OCI-LY7 (cell line): ENCODE results near the gene VWA8. TPM values are rescaled to one million over a fixed set of nuclear protein-coding genes. Genes with fewer than 3 reads are reported as not detected.

Experiments
- BruUV-seq: library from RNA; stranded (reverse); fragments of 400-500 nt; replicated peaks from 2 replicates; lab custom pipeline; 2021; lab: Mats Ljungman, UMichigan
- CTCF ChIA-PET: fragments of 300-600 bp; sonication (Branson Sonifier 250); formaldehyde crosslinking; loops from one replicate; lab custom pipeline; 2022; ENCODE audit warnings: antibody characterized with exemption; ENCODE audit not compliant: unreplicated experiment; lab: Charles Lee
- POLR2A ChIA-PET: fragments of 300-600 bp; sonication (Branson Sonifier 250); formaldehyde crosslinking; loops from one replicate; lab custom pipeline; 2022; ENCODE audit warnings: antibody characterized with exemption; lab: Charles Lee
- DNase-seq: peaks from one replicate; pipeline ENCODE4 v3.0.0-alpha.2; 2015; ENCODE audit warnings: low spot score
- H2AFZ ChIP-seq: fragments of 200-600 bp; sonication (generic), shearing (Covaris generic); 2 replicates; pipeline ENCODE4 v1.6.1; 2014; ENCODE audit warnings: mild to moderate bottlenecking, antibody characterized with exemption, low read length, moderate library complexity
- H3K27ac ChIP-seq: fragments of 200-600 bp; sonication (generic); 2 replicates; pipeline ENCODE4 v1.5.1; 2014; ENCODE audit warnings: mixed run types, low read depth, mild to moderate bottlenecking, moderate library complexity, low read length, inconsistent platforms; ENCODE audit not compliant: poor library complexity, severe bottlenecking
- H3K36me3 ChIP-seq: fragments of 200-600 bp; sonication (generic); 2 replicates; pipeline ENCODE4 v1.6.1; 2014; ENCODE audit warnings: mild to moderate bottlenecking, antibody characterized with exemption, low read length, moderate library complexity, mixed read lengths; ENCODE audit not compliant: insufficient read depth
- H3K4me1 ChIP-seq: fragments of 200-600 bp; sonication (generic); 2 replicates; pipeline ENCODE4 v1.5.1; 2014; ENCODE audit warnings: mild to moderate bottlenecking, low read length; ENCODE audit not compliant: insufficient read depth, poor library complexity, severe bottlenecking
- H3K4me2 ChIP-seq: fragments of 200-600 bp; sonication (generic); 2 replicates; pipeline ENCODE4 v1.6.1; 2014; ENCODE audit warnings: mild to moderate bottlenecking, low read length
- H3K4me3 ChIP-seq: fragments of 200-600 bp; sonication (generic); 2 replicates; pipeline ENCODE4 v1.5.1; 2014; ENCODE audit warnings: mild to moderate bottlenecking, low read depth, low read length; ENCODE audit not compliant: poor library complexity, severe bottlenecking
- H3K79me2 ChIP-seq: fragments of 200-600 bp; sonication (generic); 2 replicates; pipeline ENCODE4 v1.6.1; 2016; ENCODE audit warnings: low read depth, mild to moderate bottlenecking, low read length, moderate library complexity, mixed read lengths; ENCODE audit not compliant: insufficient read depth
- H3K9me2 ChIP-seq: fragments of 200-600 bp; sonication (generic); 2 replicates; pipeline ENCODE4 v1.6.1; 2016; ENCODE audit warnings: mild to moderate bottlenecking, low read length, mixed read lengths; ENCODE audit not compliant: insufficient read depth
- H3K9me3 ChIP-seq: fragments of 200-600 bp; sonication (generic); 2 replicates; pipeline ENCODE4 v1.6.1; 2014; ENCODE audit warnings: mild to moderate bottlenecking, mixed run types, low read length, mixed read lengths
- H4K20me1 ChIP-seq: fragments of 200-600 bp; sonication (generic); 2 replicates; pipeline ENCODE4 v1.6.1; 2014; ENCODE audit warnings: mild to moderate bottlenecking, antibody characterized with exemption, low read length, moderate library complexity, mixed read lengths; ENCODE audit not compliant: insufficient read depth
- CTCF ChIP-seq: fragments of 200-600 bp; sonication (generic); conservative IDR thresholded peaks from 2 replicates; pipeline ENCODE4 v1.5.1; 2014; ENCODE audit warnings: mild to moderate bottlenecking, antibody characterized with exemption, low read length, moderate library complexity, mixed read lengths
- EZH2phosphoT487 ChIP-seq: fragments of 200-600 bp; sonication (generic); IDR thresholded peaks from 2 replicates; pipeline ENCODE4 v1.6.1; 2018; ENCODE audit warnings: low read depth, borderline replicate concordance, mild to moderate bottlenecking, mixed run types, antibody characterized with exemption, low read length, moderate library complexity, mixed read lengths
- intact Hi-C: fragments of 100-400 bp; cut with micrococcal nuclease; formaldehyde crosslinking; loops from one replicate; pipeline ENCODE4 v1.10.0; 2022; ENCODE audit not compliant: unreplicated experiment
- total RNA-seq, 2 experiments: library from RNA; depleted of rRNA in 1 of 2; stranded (reverse); fragments of >200 nt in 1 of 2; shearing (Covaris generic) in 1 of 2; gene quantifications; 2 replicates each; pipeline ENCODE4 v1.2.3, GENCODE V29; 2014 to 2022

Gene VWA8
- total RNA-seq, 2 experiments from 2014 or later = 26.4 to 31.5 TPM

DNA sequence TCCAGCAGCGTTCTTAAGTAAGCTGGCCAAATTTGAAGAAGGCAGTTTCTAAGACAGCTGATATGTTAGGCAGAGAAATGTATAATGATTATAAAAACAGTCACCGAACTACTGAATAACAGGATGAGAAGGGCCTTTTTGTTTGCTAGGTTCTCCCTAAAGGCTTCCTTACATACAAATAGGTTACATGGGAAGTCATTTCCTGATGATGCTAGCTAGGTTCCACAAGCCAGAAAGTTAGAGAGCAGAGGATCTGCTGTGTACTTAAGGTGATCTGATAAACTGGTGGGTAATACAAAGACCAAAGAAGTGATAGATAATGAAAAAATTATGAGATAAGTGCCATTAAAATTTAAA, 139.7 kb downstream of the VWA8 start:
- Histone ChIP-seq H3K79me2 (no peaks in the 10 kb centered on the region), H3K9me3 (no peaks in the 10 kb centered on the region), H2AFZ (no peak overlapping the region), H3K4me3 (no peak overlapping the region), H3K4me1 (no peaks in the 10 kb centered on the region), H3K27ac (no peak overlapping the region), H3K36me3 (peaks cover 35% of the 10 kb centered on the region), H3K4me2 (no peak overlapping the region), H4K20me1 (no peaks in the 10 kb centered on the region), H3K9me2 (no peaks in the 10 kb centered on the region)
- CTCF ChIA-PET = no interaction called here
- POLR2A ChIA-PET = interaction anchor here (0.7 kb wide), 1 partner anchor 160 kb away, joined by 3 read pairs; no protein-coding TSS in a partner anchor
- intact Hi-C loops = no loop called here
- no TSS peak for BruUV-seq
- no peak for DNase-seq
- TF ChIP-seq EZH2phosphoT487 (no peak), CTCF (no peak)

GRCh38 chr13:41820581-41821237, 140.2 kb downstream of the VWA8 start:
- ChIA-PET POLR2A (interaction anchor here (0.6 to 0.7 kb wide), 2 partner anchors 43 to 159 kb away, joined by 3 read pairs; no protein-coding TSS in a partner anchor), CTCF (no interaction called here)
- BruUV-seq = no TSS peak
- H3K4me2 ChIP-seq = no peak overlapping the region
- H3K27ac ChIP-seq = no peak overlapping the region
- H2AFZ ChIP-seq = no peak overlapping the region
- no peaks in the 10 kb centered on the region for H3K9me2 ChIP-seq
- H3K9me3 ChIP-seq = no peaks in the 10 kb centered on the region
- no peak overlapping the region for H3K4me3 ChIP-seq
- no peaks in the 10 kb centered on the region for H3K79me2 ChIP-seq
- H3K4me1 ChIP-seq = no peaks in the 10 kb centered on the region
- DNase-seq = no peak
- no peaks in the 10 kb centered on the region for H4K20me1 ChIP-seq
- peaks cover 38% of the 10 kb centered on the region for H3K36me3 ChIP-seq
- TF ChIP-seq CTCF (no peak), EZH2phosphoT487 (no peak)
- intact Hi-C loops = no loop called here

DNA sequence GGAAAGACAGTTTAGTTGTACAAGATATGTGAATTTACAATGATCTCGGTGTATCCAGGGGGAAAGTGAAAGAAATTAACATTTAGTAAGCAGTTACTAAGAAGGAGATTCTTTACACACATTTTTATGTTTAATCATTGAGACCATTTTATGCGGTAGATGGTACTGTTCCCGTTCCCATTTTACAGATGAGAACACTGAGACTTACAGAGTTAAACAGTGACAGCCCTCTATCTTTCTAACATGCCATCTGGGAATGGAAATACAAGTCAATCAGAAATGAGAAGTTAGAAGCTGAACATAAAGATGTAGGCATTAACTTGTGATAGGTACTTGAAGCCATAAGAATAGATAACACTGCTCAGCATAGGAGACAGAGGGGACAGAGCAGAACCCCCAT, 144.9 kb downstream of the VWA8 start:
- Histone ChIP-seq H3K79me2 (no peaks in the 10 kb centered on the region), H3K4me1 (peaks cover 13% of the 10 kb centered on the region), H3K4me3 (no peak overlapping the region), H3K9me3 (no peaks in the 10 kb centered on the region), H3K36me3 (peaks cover 40% of the 10 kb centered on the region), H2AFZ (no peak overlapping the region), H3K27ac (no peak overlapping the region), H3K9me2 (no peaks in the 10 kb centered on the region), H3K4me2 (no peak overlapping the region), H4K20me1 (no peaks in the 10 kb centered on the region)
- BruUV-seq = no TSS peak
- CTCF ChIA-PET = no interaction called here
- TF ChIP-seq EZH2phosphoT487 = no peak
- TF ChIP-seq CTCF = no peak
- POLR2A ChIA-PET = interaction anchor here (1.2 kb wide), 1 partner anchor 14 kb away, joined by 3 read pairs; no protein-coding TSS in a partner anchor
- no peak for DNase-seq
- intact Hi-C loops = no loop called here
